Hematopoietic multipotent progenitor cell treated with erythropoietin and hydrocortisone succinate and interleukin-3 and kit ligand, for 15 days (in vitro differentiated cells): Measurements from ENCODE around the gene ARHGEF12.

Source experiments
- DNase-seq: peaks from one replicate; pipeline ENCODE4 v3.0.0-alpha.2; 2015; ENCODE audit warnings: low spot score

Gene ARHGEF12, protein sequence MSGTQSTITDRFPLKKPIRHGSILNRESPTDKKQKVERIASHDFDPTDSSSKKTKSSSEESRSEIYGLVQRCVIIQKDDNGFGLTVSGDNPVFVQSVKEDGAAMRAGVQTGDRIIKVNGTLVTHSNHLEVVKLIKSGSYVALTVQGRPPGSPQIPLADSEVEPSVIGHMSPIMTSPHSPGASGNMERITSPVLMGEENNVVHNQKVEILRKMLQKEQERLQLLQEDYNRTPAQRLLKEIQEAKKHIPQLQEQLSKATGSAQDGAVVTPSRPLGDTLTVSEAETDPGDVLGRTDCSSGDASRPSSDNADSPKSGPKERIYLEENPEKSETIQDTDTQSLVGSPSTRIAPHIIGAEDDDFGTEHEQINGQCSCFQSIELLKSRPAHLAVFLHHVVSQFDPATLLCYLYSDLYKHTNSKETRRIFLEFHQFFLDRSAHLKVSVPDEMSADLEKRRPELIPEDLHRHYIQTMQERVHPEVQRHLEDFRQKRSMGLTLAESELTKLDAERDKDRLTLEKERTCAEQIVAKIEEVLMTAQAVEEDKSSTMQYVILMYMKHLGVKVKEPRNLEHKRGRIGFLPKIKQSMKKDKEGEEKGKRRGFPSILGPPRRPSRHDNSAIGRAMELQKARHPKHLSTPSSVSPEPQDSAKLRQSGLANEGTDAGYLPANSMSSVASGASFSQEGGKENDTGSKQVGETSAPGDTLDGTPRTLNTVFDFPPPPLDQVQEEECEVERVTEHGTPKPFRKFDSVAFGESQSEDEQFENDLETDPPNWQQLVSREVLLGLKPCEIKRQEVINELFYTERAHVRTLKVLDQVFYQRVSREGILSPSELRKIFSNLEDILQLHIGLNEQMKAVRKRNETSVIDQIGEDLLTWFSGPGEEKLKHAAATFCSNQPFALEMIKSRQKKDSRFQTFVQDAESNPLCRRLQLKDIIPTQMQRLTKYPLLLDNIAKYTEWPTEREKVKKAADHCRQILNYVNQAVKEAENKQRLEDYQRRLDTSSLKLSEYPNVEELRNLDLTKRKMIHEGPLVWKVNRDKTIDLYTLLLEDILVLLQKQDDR (N-terminal part only)

DNA sequence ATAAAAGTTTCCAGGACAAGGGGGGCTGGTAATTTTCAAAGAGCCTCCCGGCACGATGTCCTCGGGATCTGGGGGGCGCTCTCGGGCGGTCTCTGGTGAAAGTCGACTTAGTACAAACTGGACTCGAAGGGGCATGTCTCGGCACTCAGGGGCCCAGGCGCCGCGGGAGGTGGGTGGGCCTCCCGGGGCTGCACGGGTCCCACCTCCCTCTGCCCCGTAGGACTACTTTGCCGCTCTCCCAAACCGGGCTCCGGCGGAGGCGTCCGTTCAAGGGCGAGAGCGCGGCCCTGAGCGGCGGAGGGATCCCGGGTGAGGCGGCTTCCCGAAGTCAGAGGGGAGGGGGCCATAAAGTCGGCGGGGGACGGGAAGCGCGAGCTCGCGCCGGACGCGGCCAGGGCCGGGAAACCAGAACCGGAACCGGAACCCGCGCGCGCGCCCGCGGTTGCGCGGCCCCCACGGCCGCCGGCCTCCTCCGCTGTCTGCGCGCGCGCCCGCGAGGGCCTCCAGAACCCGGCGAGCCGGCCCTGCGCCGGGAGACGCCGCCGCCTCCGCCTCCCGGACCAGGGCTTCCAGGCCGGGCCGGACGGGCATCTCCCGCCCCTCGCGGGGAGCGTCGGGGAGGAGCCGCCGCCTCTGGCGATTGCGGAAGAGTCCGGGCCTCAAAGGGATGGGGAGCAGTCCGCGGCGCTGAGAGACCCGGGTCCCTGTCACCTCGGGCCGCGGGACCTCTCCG, at the start of gene ARHGEF12:
ARHGEF12 (plus strand) TSS at position 506 of the 733 bp plus-strand sequence. CDS start 831 bp downstream, outside the sequence.
- DNase-seq: peak; percentile 86

DNA sequence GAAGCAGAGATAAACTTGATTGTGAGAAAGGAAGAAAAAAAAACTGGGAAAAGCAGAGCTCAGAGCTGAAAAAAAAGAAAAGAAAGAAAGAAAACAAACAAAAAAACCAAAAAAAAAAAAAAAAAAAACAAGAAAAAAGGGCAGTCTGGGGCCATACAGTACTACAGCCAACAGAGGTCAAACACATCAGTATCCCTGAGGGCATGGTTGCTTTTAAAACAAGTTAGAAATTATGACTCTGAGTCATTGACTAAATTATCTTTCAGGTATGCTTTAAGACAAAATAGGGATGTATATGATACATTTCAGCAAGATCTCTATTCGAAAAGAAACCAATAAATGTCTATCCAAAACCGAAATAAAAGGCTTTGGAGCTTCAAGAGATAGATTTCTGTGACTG, 48.2 kb upstream of the ARHGEF12 start:
- no peak for DNase-seq

DNA sequence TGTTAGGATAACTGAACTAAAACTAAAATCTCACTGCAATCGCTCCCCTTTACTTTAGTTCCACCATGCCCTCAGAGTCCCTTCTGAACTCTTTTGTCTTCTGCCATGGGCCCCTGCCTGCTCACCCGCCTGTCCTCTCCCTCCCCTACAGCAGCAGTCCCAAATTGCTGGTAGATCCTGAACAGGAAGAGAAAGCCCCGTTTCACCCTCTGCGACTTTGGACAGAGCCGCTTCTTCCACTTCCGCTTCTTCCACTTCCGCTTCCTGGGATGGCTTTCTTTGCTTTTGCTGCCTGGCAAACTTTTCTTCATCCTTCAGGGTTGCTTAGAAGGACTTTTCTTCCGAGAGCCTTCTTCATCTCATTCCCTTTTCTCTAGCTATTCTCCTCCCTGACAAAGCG, 46.8 kb upstream of the ARHGEF12 start:
- no peak for DNase-seq

- DNase-seq: no peak
Measured at GRCh38 chr11:120290956-120291355, 45.3 kb upstream of the ARHGEF12 start.

- no peak for DNase-seq
Measured at GRCh38 chr11:120293038-120293800, 43.0 kb upstream of the ARHGEF12 start.

- no peak for DNase-seq
Measured at GRCh38 chr11:120294096-120294495, 42.1 kb upstream of the ARHGEF12 start.

DNA sequence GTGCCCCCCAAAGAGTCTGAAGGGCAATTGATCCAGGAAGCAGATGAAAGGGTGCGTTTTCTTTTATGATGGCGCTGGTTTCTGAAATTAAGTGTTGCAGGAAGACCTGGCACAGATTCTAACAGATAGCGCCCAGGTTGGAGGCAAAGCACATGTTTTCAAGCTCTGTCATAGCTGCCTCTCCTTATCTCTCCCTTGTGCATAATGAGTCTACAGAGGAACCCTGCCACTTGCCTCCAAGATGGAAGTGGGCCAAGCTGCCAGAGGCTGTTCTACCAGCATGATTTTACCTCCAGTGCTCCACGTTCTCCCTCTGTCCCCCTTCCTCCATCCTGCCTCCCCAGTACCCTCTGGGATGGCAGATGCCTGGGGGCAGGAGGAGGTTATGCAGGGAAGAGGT, 41.1 kb upstream of the ARHGEF12 start:
- no peak for DNase-seq

DNA sequence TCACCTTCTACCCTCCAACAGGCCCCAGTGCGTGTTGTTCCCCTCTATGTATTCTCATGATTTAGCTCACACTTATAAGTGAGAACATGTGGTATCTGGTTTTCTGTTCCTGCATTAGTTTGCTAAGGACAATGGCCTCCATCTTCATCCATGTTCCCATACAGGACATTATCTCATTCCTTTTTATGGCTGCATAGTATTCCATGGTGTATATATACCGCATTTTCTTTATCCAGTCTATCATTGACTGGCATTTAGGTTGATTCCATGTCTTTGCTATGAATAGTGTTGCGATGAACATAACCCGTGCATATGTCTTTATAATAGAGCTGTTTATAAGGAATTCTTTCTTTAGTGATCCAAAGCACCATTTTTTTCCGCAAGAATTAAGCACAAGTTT, 39.7 kb upstream of the ARHGEF12 start:
- DNase-seq: no peak

- DNase-seq: no peak
Measured at GRCh38 chr11:120298461-120298860, 37.8 kb upstream of the ARHGEF12 start.

GRCh38 chr11:120302001-120302805, 34.0 kb upstream of the ARHGEF12 start:
- no peak for DNase-seq

DNA sequence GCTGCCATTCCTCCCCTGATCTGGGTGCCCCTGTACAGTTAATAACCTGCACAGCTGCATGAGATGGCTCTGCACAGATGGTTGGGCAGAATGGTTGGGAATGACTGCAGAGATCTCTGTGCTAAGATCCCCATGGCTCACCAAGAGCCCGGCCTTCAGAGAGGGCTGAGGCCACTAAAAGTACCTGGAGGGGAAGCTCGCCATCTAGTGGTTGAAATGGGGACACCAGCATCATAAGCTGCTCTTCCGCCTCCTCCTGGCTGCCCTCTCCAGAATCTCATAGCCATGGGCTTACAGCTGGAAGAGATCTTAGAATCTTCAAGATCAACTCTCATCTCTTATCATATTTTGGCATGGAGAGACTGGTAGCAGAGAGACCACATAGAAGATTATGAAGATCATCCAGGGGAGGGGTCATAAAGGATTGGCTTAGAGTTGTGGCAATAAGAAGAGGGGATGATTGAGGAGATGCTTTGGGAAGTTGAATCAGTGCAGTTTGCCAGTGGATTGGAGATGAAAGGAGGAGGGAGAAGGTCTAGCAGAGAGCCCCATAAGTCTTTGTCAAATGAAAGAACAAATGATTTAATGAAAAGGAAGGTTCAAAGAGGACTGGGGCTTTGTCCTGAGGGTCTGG, 33.1 kb upstream of the ARHGEF12 start:
- peak; percentile 73 for DNase-seq

DNA sequence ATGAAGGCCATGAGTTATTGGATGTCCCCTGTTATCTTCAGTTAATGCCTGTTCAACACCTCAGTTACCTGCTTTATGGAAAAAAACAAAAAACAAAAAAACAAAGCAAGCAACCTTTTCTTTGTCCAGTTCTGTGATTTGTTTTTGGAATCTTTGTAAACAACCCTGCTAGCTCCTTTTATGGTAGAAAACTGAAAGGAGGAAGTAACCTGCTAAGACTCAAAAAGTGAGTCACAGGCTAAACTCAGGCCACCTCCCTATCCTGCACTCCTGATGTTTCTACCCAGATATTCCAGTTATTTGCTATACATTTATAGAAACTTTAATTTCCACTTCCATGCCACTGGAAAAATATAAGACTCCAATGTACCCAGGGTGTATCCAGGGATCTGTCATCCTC, 31.7 kb upstream of the ARHGEF12 start:
- DNase-seq: no peak

DNA sequence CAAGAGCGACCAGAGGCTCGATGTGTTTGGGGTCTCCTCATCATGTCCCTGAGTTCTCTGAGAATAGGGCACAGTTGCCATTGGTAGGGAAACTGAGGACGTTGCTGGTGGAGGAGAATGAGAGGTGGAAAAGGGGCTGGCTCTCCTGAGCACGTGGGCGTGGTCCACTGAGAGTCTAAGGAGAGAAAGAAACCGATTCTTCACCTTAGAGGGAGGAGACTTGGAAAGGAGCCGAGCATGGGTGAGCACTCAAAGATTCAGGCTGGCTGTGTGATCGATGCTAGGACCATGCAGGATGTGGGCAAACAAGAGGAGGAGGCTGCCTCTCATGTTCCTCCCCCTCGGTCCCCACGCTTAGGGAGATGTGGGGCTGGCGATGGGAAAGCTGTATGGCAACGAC, 30.9 kb upstream of the ARHGEF12 start:
- DNase-seq: no peak

GRCh38 chr11:120306519-120307242, 29.5 kb upstream of the ARHGEF12 start:
- DNase-seq: no peak

DNA sequence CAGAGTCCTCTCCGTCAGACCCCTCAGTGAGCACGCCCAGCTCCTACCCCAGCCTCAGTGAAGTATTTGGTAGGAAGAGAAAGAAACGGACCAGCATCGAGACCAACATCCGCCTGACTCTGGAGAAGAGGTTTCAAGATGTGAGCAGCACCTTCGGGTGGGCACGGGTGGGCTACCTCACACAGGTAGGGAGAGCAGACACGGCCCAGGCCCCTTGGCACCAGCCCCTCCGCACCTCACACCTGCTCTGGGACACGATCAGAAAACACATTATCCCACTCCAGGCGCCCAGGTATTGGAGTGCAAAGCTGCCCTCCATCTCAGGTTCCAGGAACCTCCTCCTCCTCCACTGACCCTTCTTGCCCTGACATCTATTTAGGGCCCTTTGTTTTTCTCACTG, 28.7 kb upstream of the ARHGEF12 start:
- no peak for DNase-seq

GRCh38 chr11:120308081-120308480, 28.1 kb upstream of the ARHGEF12 start:
- no peak for DNase-seq

DNA sequence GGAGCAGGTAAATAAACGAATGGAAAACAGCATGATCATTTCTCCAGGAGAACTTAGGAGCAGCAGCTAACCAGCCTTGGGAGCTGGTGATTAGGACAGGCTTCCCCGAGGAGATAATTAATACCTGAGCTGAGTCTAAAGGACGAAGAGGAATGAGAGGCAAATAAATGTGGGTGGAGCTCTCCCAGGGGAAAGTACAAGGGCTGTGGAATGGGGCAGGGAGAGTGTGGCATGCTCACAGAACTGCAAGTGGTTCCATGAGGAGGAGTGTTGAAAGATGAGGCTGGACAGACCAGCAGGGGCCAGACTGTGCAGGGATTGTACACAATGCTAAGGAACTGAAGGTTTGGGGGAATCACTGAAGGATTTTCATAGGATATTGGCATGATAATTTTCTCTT, 25.3 kb upstream of the ARHGEF12 start:
- DNase-seq: no peak

DNA sequence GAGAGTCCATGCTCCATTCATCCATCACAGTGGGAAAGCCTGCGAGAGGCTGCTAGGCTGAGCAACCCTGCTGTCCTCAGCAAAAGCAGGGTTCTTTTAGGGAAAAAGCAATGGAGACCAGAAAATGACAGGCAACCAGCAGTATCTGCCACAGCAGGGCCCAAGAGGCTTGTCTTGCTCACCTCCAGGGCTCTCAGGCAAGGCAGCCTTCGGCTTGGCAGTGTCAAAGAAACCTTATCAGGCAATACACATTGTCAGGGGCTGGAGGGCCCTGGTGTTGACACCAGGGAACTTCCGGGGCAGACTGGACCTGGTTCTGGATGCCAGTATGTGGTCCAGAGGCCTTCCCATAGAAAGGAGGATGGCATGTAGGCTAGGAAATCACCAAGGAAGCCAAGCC, 21.4 kb upstream of the ARHGEF12 start:
- DNase-seq: no peak
